ENCODE measurements around the gene TBL1X. TPM values are rescaled to one million over a fixed set of nuclear protein-coding genes. Genes with fewer than 3 reads are reported as not detected.
"Not testable (repeated sequence)": the region's sequence is repeated elsewhere in the genome, so short reads cannot be mapped to it uniquely, and the experiment has no call there.

The TBL1X gene
- total and polyA plus RNA-seq, 4 donors, result 2.3 to 21.7 (median 13.3) TPM

GRCh38 chrX:9431281-9431680 is 33.6 kb upstream of the TBL1X start:
- Histone ChIP-seq H3K27me3 (ENCODE audit: control insufficient read depth in 3 of 3, insufficient read depth in 3 of 3, low read length in 2 of 3) (no peaks in the 10 kb centered on the region), H3K27ac (ENCODE audit: low read depth in 1 of 2, low read length in 1 of 2) (no peak overlapping the region), H3K36me3 (ENCODE audit: control insufficient read depth in 4 of 4, insufficient read depth in 4 of 4, low read length in 4 of 4) (no peaks in the 10 kb centered on the region), H3K4me1 (ENCODE audit: control insufficient read depth in 5 of 5, insufficient read depth in 5 of 5, low read length in 5 of 5) (no peaks in the 10 kb centered on the region), H3K9ac (ENCODE audit: insufficient read depth in 1 of 2, low read length in 2 of 2) (no peak overlapping the region), H3K4me3 (no peak overlapping the region), H3K9me3 (ENCODE audit: control insufficient read depth in 4 of 4, insufficient read depth in 3 of 4, low read length in 3 of 4) (peaks cover 0 to 4% (median 0%) of the 10 kb centered on the region in 4 donors)
- ATAC-seq (ENCODE audit: insufficient read depth, low FRiP score), result no peak
- WGBS, 2 donors, result 86 to 100% methylated on average over 4 of the region's 4 CpGs
- DNase-seq, result no peak
- no peak for TF ChIP-seq CTCF (IDR thresholded peaks at IDR 0.05; ENCODE audit: control extremely low read depth, extremely low read depth)

DNA sequence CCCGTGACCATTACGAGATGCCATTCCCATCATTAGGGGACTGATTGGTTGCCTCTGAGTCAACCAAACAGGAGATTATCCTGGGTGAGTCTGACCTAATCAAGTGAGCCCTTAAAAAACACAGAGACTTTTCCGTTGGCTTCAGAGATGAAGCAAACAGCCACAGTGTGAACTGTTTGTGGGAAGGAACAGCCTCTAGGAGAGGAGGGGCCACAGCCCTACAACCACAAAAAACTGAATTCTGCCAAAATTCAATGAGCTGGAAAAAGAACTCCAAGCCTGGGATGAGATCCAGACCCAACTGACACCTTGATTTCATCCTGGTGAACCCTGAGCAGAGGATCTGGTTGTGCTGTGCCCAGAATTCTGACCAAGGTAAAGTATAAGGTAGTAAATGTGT is 31.3 kb upstream of the TBL1X start:
- Histone ChIP-seq H3K4me1 (ENCODE audit: control insufficient read depth in 5 of 5, insufficient read depth in 5 of 5, low read length in 5 of 5) (peaks cover 0 to 6% (median 0%) of the 10 kb centered on the region in 5 donors), H3K36me3 (ENCODE audit: control insufficient read depth in 4 of 4, insufficient read depth in 4 of 4, low read length in 4 of 4) (no peaks in the 10 kb centered on the region), H3K27me3 (ENCODE audit: control insufficient read depth in 3 of 3, insufficient read depth in 3 of 3, low read length in 2 of 3) (no peaks in the 10 kb centered on the region), H3K4me3 (no peak overlapping the region), H3K27ac (ENCODE audit: low read depth in 1 of 2, low read length in 1 of 2) (no peak overlapping the region), H3K9me3 (ENCODE audit: control insufficient read depth in 4 of 4, insufficient read depth in 3 of 4, low read length in 3 of 4) (peaks cover 0 to 6% (median 0%) of the 10 kb centered on the region in 4 donors), H3K9ac (ENCODE audit: insufficient read depth in 1 of 2, low read length in 2 of 2) (no peak overlapping the region)
- no peak for TF ChIP-seq CTCF (IDR thresholded peaks at IDR 0.05; ENCODE audit: control extremely low read depth, extremely low read depth)
- WGBS, 2 donors, result 59 to 80% methylated on average over 3 of the region's 3 CpGs
- no peak for ATAC-seq (ENCODE audit: insufficient read depth, low FRiP score)
- DNase-seq, result no peak

GRCh38 chrX:9434051-9434550 is 30.8 kb upstream of the TBL1X start:
- no peak for TF ChIP-seq CTCF (IDR thresholded peaks at IDR 0.05; ENCODE audit: control extremely low read depth, extremely low read depth)
- Histone ChIP-seq H3K4me1 (ENCODE audit: control insufficient read depth in 5 of 5, insufficient read depth in 5 of 5, low read length in 5 of 5) (peaks cover 0 to 6% (median 0%) of the 10 kb centered on the region in 5 donors), H3K9me3 (ENCODE audit: control insufficient read depth in 4 of 4, insufficient read depth in 3 of 4, low read length in 3 of 4) (peaks cover 0 to 6% (median 0%) of the 10 kb centered on the region in 4 donors), H3K4me3 (no peak overlapping the region), H3K36me3 (ENCODE audit: control insufficient read depth in 4 of 4, insufficient read depth in 4 of 4, low read length in 4 of 4) (no peaks in the 10 kb centered on the region), H3K9ac (ENCODE audit: insufficient read depth in 1 of 2, low read length in 2 of 2) (no peak overlapping the region), H3K27ac (ENCODE audit: low read depth in 1 of 2, low read length in 1 of 2) (no peak overlapping the region), H3K27me3 (ENCODE audit: control insufficient read depth in 3 of 3, insufficient read depth in 3 of 3, low read length in 2 of 3) (no peaks in the 10 kb centered on the region)
- ATAC-seq (ENCODE audit: insufficient read depth, low FRiP score), result no peak
- no peak for DNase-seq
- 86 to 88% methylated on average over 3 of the region's 3 CpGs for WGBS, 2 donors

DNA sequence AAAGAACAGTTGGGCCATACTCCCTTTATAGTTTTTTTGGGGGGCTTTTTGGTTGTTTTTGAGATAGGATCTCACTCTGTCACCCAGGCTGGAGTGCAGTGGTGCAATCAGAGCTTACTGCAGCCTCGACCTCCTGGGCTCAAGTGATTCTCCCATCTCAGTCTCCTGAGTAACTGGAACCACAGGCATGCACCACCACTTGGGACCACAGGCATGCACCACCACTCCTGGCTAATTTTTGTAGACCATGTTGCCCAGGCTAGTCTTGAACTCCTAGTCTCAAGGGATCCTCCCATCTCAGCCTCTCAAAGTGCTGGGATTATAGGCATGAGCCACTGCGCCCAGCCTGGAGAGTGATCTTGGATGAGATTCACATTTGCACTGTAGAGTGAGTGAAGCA is 29.8 kb upstream of the TBL1X start:
- not testable (repeated sequence) for H3K27me3 ChIP-seq (ENCODE audit: control insufficient read depth in 3 of 3, insufficient read depth in 3 of 3, low read length in 2 of 3); DNase-seq; ATAC-seq (ENCODE audit: insufficient read depth, low FRiP score); H3K9ac ChIP-seq (ENCODE audit: insufficient read depth in 1 of 2, low read length in 2 of 2); H3K9me3 ChIP-seq (ENCODE audit: control insufficient read depth in 4 of 4, insufficient read depth in 3 of 4, low read length in 3 of 4); H3K27ac ChIP-seq (ENCODE audit: low read depth in 1 of 2, low read length in 1 of 2); H3K4me1 ChIP-seq (ENCODE audit: control insufficient read depth in 5 of 5, insufficient read depth in 5 of 5, low read length in 5 of 5); H3K4me3 ChIP-seq; H3K36me3 ChIP-seq (ENCODE audit: control insufficient read depth in 4 of 4, insufficient read depth in 4 of 4, low read length in 4 of 4)
- WGBS, 2 donors, result 70 to 73% methylated on average over 2 of the region's 2 CpGs
